Thyroid gland (tissue), 4 donors: ENCODE data around the gene WDFY4.

Experiments
- CTCF ChIP-seq, 6 experiments: fragments of 200-600 bp in 3 of 6; fragments of 450-650 bp in 3 of 6; sonication (generic) in 3 of 6; IDR thresholded peaks; one replicate each; pipeline ENCODE4 v1.5.1; 2016 to 2019; ENCODE audit warnings: antibody characterized with exemption in 6 of 6, mild to moderate bottlenecking in 2 of 6, inconsistent platforms in 1 of 6, moderate library complexity in 1 of 6
- POLR2A ChIP-seq, 2 donors: fragments of 450-650 bp; IDR thresholded peaks; one replicate each; pipeline ENCODE4 v1.6.1; 2017; ENCODE audit warnings: antibody characterized with exemption in 2 of 2, mild to moderate bottlenecking in 2 of 2, moderate library complexity in 1 of 2

- TF ChIP-seq CTCF (IDR thresholded peaks at IDR 0.05) (no peak), POLR2A (IDR thresholded peaks at IDR 0.05) (no peak)
These were observed 137.0 kb downstream of the WDFY4 start for GRCh38 chr10:48821692-48822091.
